AG04450 (cell line): ENCODE data around the gene PPP2R5E. TPM values are rescaled to one million over a fixed set of nuclear protein-coding genes. Genes with fewer than 3 reads are reported as not detected.
A peak's percentile ranks its signal among the peaks of the same experiment; 100 is the strongest.

Experiments
- CTCF ChIA-PET: fragments of 300-600, 350-600 bp; formaldehyde crosslinking; extraction: SDS; loops from one replicate; lab custom pipeline; 2022; ENCODE audit warnings: antibody characterized with exemption, inconsistent platforms; lab: Charles Lee
- POLR2A ChIA-PET: fragments of 350-600 bp; formaldehyde crosslinking; extraction: SDS; loops from one replicate; lab custom pipeline; 2021; ENCODE audit warnings: antibody characterized with exemption, inconsistent platforms; lab: Yijun Ruan, JAX
- DNase-seq: peaks from one replicate; pipeline ENCODE4 v3.0.0-alpha.2; 2011; ENCODE audit warnings: low read depth, low spot score
- H3K27ac ChIP-seq: one replicate; pipeline ENCODE4 v1.5.1; 2012; ENCODE audit warnings: low read depth, low read length, control low read depth
- H3K27me3 ChIP-seq: one replicate; pipeline ENCODE4 v1.6.0; 2012; ENCODE audit warnings: low read length; ENCODE audit not compliant: control insufficient read depth, insufficient read depth
- H3K4me3 ChIP-seq: 2 replicates; pipeline ENCODE4 v1.5.1; 2011; ENCODE audit warnings: mild to moderate bottlenecking, low read depth, low read length, control low read depth
- H3K9me3 ChIP-seq: 2 replicates; pipeline ENCODE4 v1.5.1; 2012; ENCODE audit warnings: low read length; ENCODE audit not compliant: control insufficient read depth, insufficient read depth
- CTCF ChIP-seq: IDR thresholded peaks from 2 replicates; pipeline ENCODE4 v1.5.1; 2011; ENCODE audit warnings: low read depth, low read length, control low read depth, inconsistent platforms
- polyA plus RNA-seq: library from polyadenylated mRNA; depleted of rRNA; stranded (reverse); fragments of >200 nt; gene quantifications from 2 replicates; pipeline ENCODE4 v1.2.3, GENCODE V29; 2011

Gene PPP2R5E
- polyA plus RNA-seq, 1 experiment, result 20.3 TPM

- DNase-seq, result no peak
- no peak overlapping the region for H3K27ac ChIP-seq
- TF ChIP-seq CTCF, result no peak
- H3K4me3 ChIP-seq, result no peak overlapping the region
- H3K9me3 ChIP-seq, result no peaks in the 10 kb centered on the region; the same call in 1 of the 2 replicates
- ChIA-PET POLR2A (no interaction called here), CTCF (interaction anchor here (0.5 kb wide), 1 partner anchor 20 kb away, joined by 4 read pairs; no protein-coding TSS in a partner anchor)
- H3K27me3 ChIP-seq, result no peaks in the 10 kb centered on the region
Observed at GRCh38 chr14:63501429-63501828, 41.7 kb downstream of the PPP2R5E start.

GRCh38 chr14:63499701-63500250 lies 43.4 kb downstream of the PPP2R5E start:
- POLR2A ChIA-PET, result interaction anchor here (0.7 kb wide), 1 partner anchor 8 kb away, joined by 4 read pairs; no protein-coding TSS in a partner anchor
- peak; percentile 33 for DNase-seq
- TF ChIP-seq CTCF, result no peak
- H3K27me3 ChIP-seq, result no peaks in the 10 kb centered on the region
- CTCF ChIA-PET, result interaction anchor here (0.7 kb wide), 1 partner anchor 358 kb away, joined by 3 read pairs; no protein-coding TSS in a partner anchor
- H3K9me3 ChIP-seq, result no peaks in the 10 kb centered on the region; the same call in 1 of the 2 replicates
- no peak overlapping the region for H3K27ac ChIP-seq
- no peak overlapping the region for H3K4me3 ChIP-seq

- Histone ChIP-seq H3K4me3 (no peak overlapping the region), H3K27ac (no peak overlapping the region), H3K9me3 (no peaks in the 10 kb centered on the region; the same call in 1 of the 2 replicates), H3K27me3 (no peaks in the 10 kb centered on the region)
- TF ChIP-seq CTCF, result no peak
- ChIA-PET CTCF (no interaction called here), POLR2A (no interaction called here)
- DNase-seq, result no peak
Observed at GRCh38 chr14:63496837-63497400, 46.3 kb downstream of the PPP2R5E start.

GRCh38 chr14:63493246-63493645 lies 49.9 kb downstream of the PPP2R5E start:
- no peak overlapping the region for H3K27ac ChIP-seq
- no peak for DNase-seq
- peak; percentile 23 for TF ChIP-seq CTCF
- CTCF ChIA-PET, result interaction anchor here (0.6 to 1.3 kb wide), 3 partner anchors 18 to 104 kb away, joined by 3 to 5 read pairs (median 4); no protein-coding TSS in a partner anchor
- no peaks in the 10 kb centered on the region for H3K9me3 ChIP-seq
- no peak overlapping the region for H3K4me3 ChIP-seq
- H3K27me3 ChIP-seq, result no peaks in the 10 kb centered on the region
- POLR2A ChIA-PET, result no interaction called here

- POLR2A ChIA-PET, result no interaction called here
- no peaks in the 10 kb centered on the region for H3K27me3 ChIP-seq
- no peak overlapping the region for H3K4me3 ChIP-seq
- no peaks in the 10 kb centered on the region for H3K9me3 ChIP-seq
- CTCF ChIA-PET, result no interaction called here
- no peak for DNase-seq
- TF ChIP-seq CTCF, result no peak
- H3K27ac ChIP-seq, result no peak overlapping the region
Observed at GRCh38 chr14:63492391-63492790, 50.8 kb downstream of the PPP2R5E start.
